H9 (cell line): Measurements from ENCODE around the gene TNIK. TPM values are rescaled to one million over a fixed set of nuclear protein-coding genes. Genes with fewer than 3 reads are reported as not detected.
A peak's percentile ranks its signal among the peaks of the same experiment; 100 is the strongest.

Experiments used
- DNase-seq: peaks from one replicate; pipeline ENCODE4 v3.0.0-alpha.2; 2017
- H2AFZ ChIP-seq: one replicate; pipeline ENCODE4 v1.6.1; 2013; ENCODE audit warnings: mild to moderate bottlenecking, low read length, control low read depth, moderate library complexity
- H2AK5ac ChIP-seq: 2 replicates; pipeline ENCODE4 v1.6.1; 2013; ENCODE audit warnings: low read length, control low read depth, mixed read lengths; ENCODE audit not compliant: insufficient read length
- H2BK120ac ChIP-seq: one replicate; pipeline ENCODE4 v1.6.1; 2013; ENCODE audit warnings: low read depth, mild to moderate bottlenecking, low read length, control low read depth, inconsistent platforms; ENCODE audit not compliant: poor library complexity, severe bottlenecking
- H2BK12ac ChIP-seq: 2 replicates; pipeline ENCODE4 v1.6.1; 2013; ENCODE audit warnings: low read length, control low read depth, mixed read lengths, low read depth; ENCODE audit not compliant: insufficient read length
- H2BK15ac ChIP-seq: 2 replicates; pipeline ENCODE4 v1.6.1; 2013; ENCODE audit warnings: low read depth, low read length, control low read depth
- H2BK20ac ChIP-seq: one replicate; pipeline ENCODE4 v1.6.1; 2013; ENCODE audit warnings: low read depth, mild to moderate bottlenecking, low read length, control low read depth, inconsistent platforms; ENCODE audit not compliant: poor library complexity, severe bottlenecking
- H2BK5ac ChIP-seq: 2 replicates; pipeline ENCODE4 v1.6.1; 2013; ENCODE audit warnings: low read length, control low read depth, mixed read lengths; ENCODE audit not compliant: insufficient read length
- H3K14ac ChIP-seq: 2 replicates; pipeline ENCODE4 v1.6.1; 2013; ENCODE audit warnings: low read length, control low read depth; ENCODE audit not compliant: insufficient read depth
- H3K18ac ChIP-seq: 2 replicates; pipeline ENCODE4 v1.6.1; 2013; ENCODE audit warnings: low read depth, mild to moderate bottlenecking, mixed read lengths, low read length, control low read depth; ENCODE audit not compliant: insufficient read length
- H3K23ac ChIP-seq: 2 replicates; pipeline ENCODE4 v1.6.1; 2013; ENCODE audit warnings: low read length, control low read depth, mixed read lengths, low read depth; ENCODE audit not compliant: insufficient read length
- H3K23me2 ChIP-seq: 2 replicates; pipeline ENCODE4 v1.6.1; 2013; ENCODE audit warnings: low read depth, mild to moderate bottlenecking, mixed read lengths, low read length, control low read depth; ENCODE audit not compliant: insufficient read length, poor library complexity, severe bottlenecking
- H3K27ac ChIP-seq: 2 replicates; pipeline ENCODE4 v1.5.1; 2013; ENCODE audit warnings: low read length, control low read depth, mixed read lengths, low read depth; ENCODE audit not compliant: insufficient read length
- H3K27me3 ChIP-seq: 2 replicates; pipeline ENCODE4 v1.6.1; 2013; ENCODE audit warnings: low read length, control low read depth, inconsistent platforms; ENCODE audit not compliant: insufficient read depth
- H3K4ac ChIP-seq: 2 replicates; pipeline ENCODE4 v1.6.1; 2013; ENCODE audit warnings: low read depth, mild to moderate bottlenecking, control low read depth, inconsistent platforms, low read length, moderate library complexity
- H3K4me1 ChIP-seq: 2 replicates; pipeline ENCODE4 v1.6.1; 2013; ENCODE audit warnings: low read length, control low read depth, inconsistent platforms; ENCODE audit not compliant: insufficient read depth
- H3K4me2 ChIP-seq: 2 replicates; pipeline ENCODE4 v1.6.1; 2013; ENCODE audit warnings: low read length, control low read depth, mixed read lengths; ENCODE audit not compliant: insufficient read length, insufficient read depth
- H3K56ac ChIP-seq: 2 replicates; pipeline ENCODE4 v1.6.1; 2013; ENCODE audit warnings: low read depth, mild to moderate bottlenecking, mixed read lengths, low read length, control low read depth; ENCODE audit not compliant: insufficient read length
- H3K79me1 ChIP-seq: 2 replicates; pipeline ENCODE4 v1.6.1; 2013; ENCODE audit warnings: low read depth, mild to moderate bottlenecking, moderate library complexity, low read length, control low read depth, inconsistent platforms; ENCODE audit not compliant: insufficient read depth, poor library complexity, severe bottlenecking
- H3K79me2 ChIP-seq: 2 replicates; pipeline ENCODE4 v1.6.1; 2013; ENCODE audit warnings: low read length, control low read depth, inconsistent platforms; ENCODE audit not compliant: insufficient read depth
- H3K9ac ChIP-seq: 2 replicates; pipeline ENCODE4 v1.6.1; 2013; ENCODE audit warnings: low read length, control low read depth, mixed read lengths; ENCODE audit not compliant: insufficient read length; ENCODE audit errors: extremely low read depth
- H3K9me3 ChIP-seq: one replicate; pipeline ENCODE4 v1.6.1; 2013; ENCODE audit warnings: low read depth, low read length, inconsistent platforms; ENCODE audit not compliant: control insufficient read depth
- H3T11ph ChIP-seq: one replicate; pipeline ENCODE4 v1.6.1; 2013; ENCODE audit warnings: mild to moderate bottlenecking, low read length, control low read depth, inconsistent platforms
- H4K20me1 ChIP-seq: one replicate; pipeline ENCODE4 v1.6.1; 2013; ENCODE audit not compliant: control insufficient read depth, insufficient read length, insufficient read depth
- H4K5ac ChIP-seq: 2 replicates; pipeline ENCODE4 v1.6.1; 2013; ENCODE audit warnings: low read depth, mild to moderate bottlenecking, mixed read lengths, low read length, control low read depth; ENCODE audit not compliant: insufficient read length
- H4K8ac ChIP-seq: replicated peaks from 2 replicates; pipeline ENCODE4 v1.6.1; 2013; ENCODE audit warnings: low read length, control low read depth, mixed read lengths, low read depth; ENCODE audit not compliant: insufficient read length
- H4K91ac ChIP-seq: 2 replicates; pipeline ENCODE4 v1.6.1; 2013; ENCODE audit warnings: low read depth, mild to moderate bottlenecking, moderate library complexity, mixed read lengths, low read length, control low read depth; ENCODE audit not compliant: insufficient read length
- H3K27ac Mint-ChIP-seq, 3 experiments: 2 replicates in 2 of 3; 3 replicates in 1 of 3; pipeline ENCODE4 v1.8.0; 2020 to 2021; ENCODE audit warnings: mixed read lengths in 3 of 3, mild to moderate bottlenecking in 1 of 3, moderate library complexity in 1 of 3
- H3K27me3 Mint-ChIP-seq: 2 replicates; pipeline ENCODE4 v1.8.0; 2021; ENCODE audit warnings: low read depth, mild to moderate bottlenecking, moderate library complexity, mixed read lengths
- H3K36me3 Mint-ChIP-seq, 3 experiments: 2 replicates in 2 of 3; 3 replicates in 1 of 3; pipeline ENCODE4 v1.8.0; 2020 to 2021; ENCODE audit warnings: low read depth in 3 of 3, mixed read lengths in 3 of 3; ENCODE audit not compliant: insufficient read depth in 1 of 3
- H3K4me1 Mint-ChIP-seq, 2 experiments: 2 replicates each; pipeline ENCODE4 v1.8.0; 2020; ENCODE audit warnings: mixed read lengths in 2 of 2
- H3K4me3 Mint-ChIP-seq, 2 experiments: 2 replicates in 1 of 2; 3 replicates in 1 of 2; pipeline ENCODE4 v1.8.0; 2020 to 2021; ENCODE audit warnings: mild to moderate bottlenecking in 2 of 2, mixed read lengths in 2 of 2, moderate library complexity in 1 of 2
- H3K9me3 Mint-ChIP-seq, 2 experiments: 2 replicates in 1 of 2; 3 replicates in 1 of 2; pipeline ENCODE4 v1.8.0; 2020; ENCODE audit warnings: mild to moderate bottlenecking in 2 of 2, mixed read lengths in 2 of 2, moderate library complexity in 1 of 2
- CTCF ChIP-seq: fragments of 200-600 bp; sonication (generic); conservative IDR thresholded peaks from 3 replicates; pipeline ENCODE4 v1.8.0; 2021; ENCODE audit warnings: antibody characterized with exemption, mild to moderate bottlenecking
- WGBS: extraction: QIAGEN DNeasy Blood & Tissue Kit; methylation state at CpG from one replicate; pipeline ENCODE4 v1.1.7; 2013; ENCODE audit warnings: missing lambda C conversion rate, low lambda C conversion rate, mixed read lengths; ENCODE audit not compliant: insufficient read length; ENCODE audit errors: extremely low coverage; 5-methylcytosine and 5-hydroxymethylcytosine counted together
- total RNA-seq: library from RNA; stranded (reverse); gene quantifications from 2 replicates; pipeline ENCODE4 v1.2.1, GENCODE V29; 2021

The TNIK gene
- total RNA-seq, 1 experiment from 2014 or later, result 15.9 TPM

GRCh38 chr3:171354049-171354705 lies 106.0 kb downstream of the TNIK start:
- H4K8ac ChIP-seq, result no peak overlapping the region
- no peak overlapping the region for H3K23ac ChIP-seq
- no CpG with 5 or more reads among the region's 5 CpGs for WGBS
- H3K79me2 ChIP-seq, result peaks cover 2% of the 10 kb centered on the region; the same call in 1 of the 2 replicates
- no peaks in the 10 kb centered on the region for H3K9me3 Mint-ChIP-seq
- no peaks in the 10 kb centered on the region for H3K23me2 ChIP-seq
- H3K4me1 ChIP-seq, result peaks cover 3% of the 10 kb centered on the region; the same call in 1 of the 2 replicates
- peaks cover 20 to 27% of the 10 kb centered on the region in 2 experiments for H3K4me1 Mint-ChIP-seq
- H4K91ac ChIP-seq, result no peak overlapping the region
- H2BK5ac ChIP-seq, result no peak overlapping the region
- no peak overlapping the region for H3K4ac ChIP-seq
- no peak overlapping the region for H2BK120ac ChIP-seq
- no peaks in the 10 kb centered on the region for H4K20me1 ChIP-seq
- H3K9ac ChIP-seq, result no peak overlapping the region
- H2BK20ac ChIP-seq, result no peak overlapping the region
- no peak overlapping the region for H3K56ac ChIP-seq
- no peak overlapping the region for H3K27ac ChIP-seq
- no peak overlapping the region for H4K5ac ChIP-seq
- H3K9me3 ChIP-seq, result no peaks in the 10 kb centered on the region
- H3K27me3 Mint-ChIP-seq, result no peaks in the 10 kb centered on the region
- H3K4me2 ChIP-seq, result no peak overlapping the region
- no peak for DNase-seq
- no peak for TF ChIP-seq CTCF
- no peak overlapping the region for H2AK5ac ChIP-seq
- H3K4me3 Mint-ChIP-seq, result no peak overlapping the region
- no peak overlapping the region for H3T11ph ChIP-seq
- no peak overlapping the region for H3K18ac ChIP-seq
- no peak overlapping the region for H2BK12ac ChIP-seq
- H3K36me3 Mint-ChIP-seq, result no peaks in the 10 kb centered on the region
- no peaks in the 10 kb centered on the region for H3K79me1 ChIP-seq
- H2AFZ ChIP-seq, result no peak overlapping the region
- no peak overlapping the region for H2BK15ac ChIP-seq
- no peak overlapping the region for H3K27ac Mint-ChIP-seq
- no peaks in the 10 kb centered on the region for H3K27me3 ChIP-seq
- 0 out of 2 replicates have a peak overlapping the region, but pooled peaks have one; percentile 55 for H3K14ac ChIP-seq
